ENCODE measurements around the gene WDR59. TPM values are rescaled to one million over a fixed set of nuclear protein-coding genes. Genes with fewer than 3 reads are reported as not detected.
"Not testable (repeated sequence)": the region's sequence is repeated elsewhere in the genome, so short reads cannot be mapped to it uniquely, and the experiment has no call there.

The WDR59 gene
- polyA plus RNA-seq, 3 donors: 79.0 to 120 (median 107) TPM

DNA sequence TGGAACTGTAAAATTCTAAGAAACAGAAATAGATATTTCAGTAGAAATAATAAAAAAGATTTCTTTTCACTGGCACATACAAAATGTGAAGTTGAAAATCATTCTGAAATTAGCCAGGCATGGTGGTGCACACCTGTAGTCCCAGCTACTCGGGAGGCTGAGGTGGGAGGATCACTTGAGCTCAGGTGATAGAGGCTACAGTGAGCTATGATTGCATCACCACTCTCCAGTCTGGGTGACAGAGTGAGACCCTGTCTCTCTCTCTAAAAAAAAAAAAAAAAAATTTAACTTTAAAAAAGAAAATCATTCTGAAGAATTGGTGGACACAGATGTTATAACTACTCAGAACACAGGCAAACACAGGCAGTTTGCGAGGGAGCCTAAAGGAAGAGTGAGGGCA, 112.6 kb downstream of the WDR59 start:
- no peak for DNase-seq

DNA sequence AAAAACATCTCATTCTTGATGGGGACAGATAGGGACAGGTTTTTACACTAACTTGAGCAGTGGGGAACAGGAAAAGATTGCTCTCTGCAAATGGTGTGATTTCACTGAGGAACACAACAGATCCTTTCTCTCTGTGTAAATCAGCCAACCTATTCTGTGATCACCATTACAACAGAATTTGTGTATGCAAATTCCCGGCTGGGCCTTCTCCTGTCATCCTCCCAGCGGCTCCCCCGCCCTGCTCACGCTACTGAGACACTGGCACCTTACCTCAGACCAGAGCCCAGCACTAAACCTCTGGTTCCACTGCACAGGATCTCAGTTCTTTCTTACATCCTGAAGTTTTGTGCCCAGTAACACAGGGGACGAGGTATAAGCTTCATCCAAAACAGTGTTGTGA, 113.3 kb downstream of the WDR59 start:
- DNase-seq: no peak

DNA sequence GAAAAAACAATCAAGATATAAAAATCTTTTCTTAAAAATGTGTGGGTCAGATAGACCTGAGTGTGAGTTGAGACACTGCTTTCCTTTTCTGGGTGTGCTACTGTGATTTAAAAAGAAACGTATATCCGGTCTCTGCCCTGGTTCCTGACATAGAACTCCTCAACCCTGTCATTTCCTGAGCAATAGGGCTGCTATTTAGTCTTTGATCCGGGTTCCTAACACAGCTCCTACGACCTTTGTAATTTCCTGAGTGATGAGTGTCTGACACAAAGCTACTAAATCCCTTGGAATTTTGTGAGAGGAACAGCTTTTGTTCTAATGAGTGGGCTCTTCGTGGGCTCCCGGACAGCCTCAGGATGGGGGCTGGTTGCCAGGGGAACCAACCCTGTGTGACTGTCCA, 116.4 kb downstream of the WDR59 start:
- DNase-seq: peak; percentile 30

DNA sequence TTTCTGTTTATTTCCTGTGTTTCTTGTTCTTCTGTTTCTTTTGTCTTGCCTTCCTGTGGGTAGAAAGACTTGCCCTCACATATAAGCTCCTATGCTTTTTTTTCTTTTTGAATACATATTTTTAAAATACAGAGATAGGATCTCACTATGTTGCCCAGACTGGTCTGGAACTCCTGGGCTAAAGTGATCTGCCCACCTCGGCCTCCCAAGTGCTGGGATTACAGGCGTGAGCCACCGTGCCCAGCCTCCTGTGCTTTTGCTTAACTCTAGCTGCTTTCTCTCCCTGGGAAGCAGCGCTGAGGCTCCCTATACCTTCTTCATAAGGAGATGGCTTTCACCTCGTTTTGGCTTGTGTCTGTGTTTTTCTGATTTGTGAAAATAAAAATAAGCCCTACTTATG, 116.9 kb downstream of the WDR59 start:
- DNase-seq: no peak

DNA sequence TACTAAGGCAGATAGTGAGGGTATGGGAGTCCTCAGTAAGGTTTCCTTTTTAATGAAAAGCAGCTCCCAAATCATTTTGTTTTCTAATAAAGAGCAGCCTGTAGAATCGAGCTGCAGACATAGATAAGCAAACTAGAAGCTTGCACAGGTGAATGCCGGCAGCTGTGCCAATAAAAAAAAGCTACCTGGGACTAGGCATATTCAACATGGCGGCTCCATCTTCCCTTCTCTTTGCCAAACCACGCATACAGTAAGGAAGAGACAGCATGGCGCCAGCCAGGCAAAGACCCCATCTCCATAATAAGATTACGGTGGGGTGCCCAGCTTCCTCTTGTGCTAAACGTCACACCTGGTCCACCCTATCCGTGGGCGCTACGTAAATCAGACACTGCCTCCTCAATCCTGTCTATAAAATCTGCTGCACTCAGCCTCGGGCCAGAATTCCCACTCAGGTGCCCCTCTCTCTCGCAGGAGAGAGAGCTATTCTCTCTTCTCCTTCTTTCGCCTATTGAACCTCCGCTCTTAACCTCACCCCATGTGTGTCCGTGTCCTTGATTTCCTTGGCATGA, 117.6 kb downstream of the WDR59 start:
- DNase-seq: no peak

DNA sequence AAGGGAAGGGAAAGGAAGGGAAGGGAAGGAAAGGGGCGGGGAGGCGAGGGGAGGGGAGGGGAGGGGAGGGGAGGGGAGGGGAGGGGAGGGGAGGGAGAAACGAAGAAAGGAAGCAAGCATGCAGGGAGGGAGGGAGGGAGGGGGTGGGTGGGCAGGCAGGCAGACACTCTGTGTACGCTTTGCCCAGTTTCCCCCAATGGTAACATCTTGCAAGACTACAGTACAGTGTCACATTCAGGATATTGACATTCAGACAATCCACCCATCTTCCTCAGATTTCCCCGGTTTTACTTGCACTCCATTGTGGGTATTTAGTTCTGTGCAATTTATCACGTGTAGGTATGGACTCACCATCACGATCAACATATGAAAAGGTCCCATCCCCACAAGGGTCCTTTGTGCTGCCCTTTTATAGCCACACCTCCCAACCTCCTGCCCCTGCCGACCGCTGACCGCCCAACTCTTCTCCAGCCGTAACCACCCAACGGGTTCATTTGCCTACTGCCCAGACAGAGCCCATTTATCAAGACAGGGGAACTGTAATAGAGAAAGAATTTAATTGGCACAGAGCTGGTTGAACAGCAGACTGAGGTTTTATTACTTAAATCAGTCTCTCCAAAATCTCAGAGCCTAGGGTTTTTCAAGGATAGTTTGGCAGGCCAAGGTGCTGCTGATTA, 118.9 kb downstream of the WDR59 start:
- DNase-seq: peak; percentile 3

DNA sequence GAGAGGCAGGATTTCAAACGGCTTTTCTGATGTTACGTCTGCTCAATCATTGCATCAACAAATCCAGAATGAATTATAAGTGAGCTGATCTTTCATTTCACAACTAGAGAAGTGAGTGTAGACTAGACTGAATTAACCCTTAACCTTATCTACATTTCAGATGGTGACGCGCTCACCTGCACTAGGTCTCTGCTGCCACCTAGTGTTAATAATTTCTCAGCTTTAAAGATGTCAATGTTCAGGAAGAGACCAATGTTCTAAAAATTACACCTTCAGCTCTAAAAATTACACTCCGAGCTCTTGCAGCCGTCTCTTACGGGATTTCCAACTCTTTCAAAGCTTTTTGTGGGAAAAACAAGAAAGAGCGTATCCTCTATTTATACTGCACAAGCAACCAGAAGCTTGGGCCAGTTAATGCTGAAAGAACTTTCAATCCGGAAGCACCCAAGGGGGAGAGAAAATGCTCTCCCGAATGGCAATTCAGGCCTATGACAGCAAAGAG, 122.1 kb downstream of the WDR59 start:
- peak; percentile 28 for DNase-seq

DNA sequence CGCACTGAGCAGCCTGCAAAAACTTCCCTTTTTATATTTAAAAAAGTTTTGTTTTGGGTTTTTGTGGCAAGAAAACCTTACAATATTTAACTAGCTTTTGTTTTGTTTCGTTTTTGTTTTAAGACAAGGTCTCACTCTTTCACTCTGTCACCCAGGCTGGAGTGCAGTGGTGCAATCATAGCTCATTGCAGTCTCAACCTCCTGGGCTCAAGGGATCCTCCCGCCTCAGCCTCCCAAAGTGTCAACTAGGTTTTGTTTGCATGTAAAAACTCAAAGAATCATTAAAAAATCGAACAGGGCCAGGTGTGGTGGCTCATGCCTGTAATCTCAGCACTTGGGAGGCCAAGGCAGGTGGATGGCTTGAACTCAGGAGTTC, 132.4 kb downstream of the WDR59 start:
- no peak for DNase-seq

DNA sequence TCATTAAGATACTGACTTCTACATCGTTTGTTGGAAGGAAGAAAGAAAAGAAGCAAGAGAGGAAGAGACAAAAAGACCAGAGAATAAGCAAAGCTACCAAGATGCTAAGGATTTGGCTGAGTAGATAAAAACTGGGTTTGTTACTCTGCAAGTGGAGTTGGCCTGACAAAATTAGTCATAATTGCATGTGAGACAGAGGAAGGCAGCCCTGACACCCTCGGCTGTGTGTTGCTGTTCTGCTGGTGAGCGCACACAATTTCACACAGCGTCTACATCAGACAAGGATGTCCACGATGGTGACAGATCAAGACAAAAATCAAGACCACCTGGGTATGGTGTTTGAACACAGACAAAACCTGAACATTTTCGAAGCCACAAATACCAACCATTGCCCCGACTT, 134.9 kb downstream of the WDR59 start:
- DNase-seq: no peak

DNA sequence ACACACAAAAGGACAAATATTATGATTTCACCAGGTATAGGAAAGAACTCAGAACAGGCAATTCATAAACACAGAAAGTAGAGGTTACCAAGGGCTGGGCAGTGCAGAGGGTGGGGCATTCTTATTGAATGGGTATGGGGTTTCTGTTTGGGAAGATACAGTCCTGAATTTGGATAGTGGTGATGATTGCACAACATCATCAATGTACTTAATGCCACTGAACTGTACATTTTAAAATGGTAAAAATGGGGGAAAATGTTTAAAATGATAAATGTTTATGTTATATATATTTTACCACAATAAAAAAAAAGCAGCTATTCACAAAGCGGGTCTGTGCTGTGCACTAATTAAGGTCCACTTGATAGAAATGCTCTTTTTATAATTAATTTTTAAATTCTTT, 137.7 kb downstream of the WDR59 start:
- DNase-seq: no peak

DNA sequence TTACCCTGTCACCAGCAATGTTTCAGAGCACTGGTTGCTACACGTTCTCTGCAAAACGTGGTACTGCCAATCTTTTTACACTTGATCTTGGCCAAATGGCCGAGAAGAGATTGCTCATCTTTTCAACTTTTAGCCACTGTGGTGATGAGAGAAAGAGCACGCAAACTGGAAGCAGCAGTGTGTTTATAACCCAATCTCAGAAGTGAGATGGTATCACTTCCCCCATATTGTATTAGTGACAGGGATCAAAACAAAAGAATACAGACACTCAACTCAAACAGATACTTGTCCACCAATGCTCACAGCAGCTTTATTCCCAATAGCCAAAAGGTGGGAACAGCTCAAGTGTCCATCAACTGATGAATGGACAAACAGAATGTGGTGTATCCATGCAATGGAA, 138.2 kb downstream of the WDR59 start:
- DNase-seq: no peak

DNA sequence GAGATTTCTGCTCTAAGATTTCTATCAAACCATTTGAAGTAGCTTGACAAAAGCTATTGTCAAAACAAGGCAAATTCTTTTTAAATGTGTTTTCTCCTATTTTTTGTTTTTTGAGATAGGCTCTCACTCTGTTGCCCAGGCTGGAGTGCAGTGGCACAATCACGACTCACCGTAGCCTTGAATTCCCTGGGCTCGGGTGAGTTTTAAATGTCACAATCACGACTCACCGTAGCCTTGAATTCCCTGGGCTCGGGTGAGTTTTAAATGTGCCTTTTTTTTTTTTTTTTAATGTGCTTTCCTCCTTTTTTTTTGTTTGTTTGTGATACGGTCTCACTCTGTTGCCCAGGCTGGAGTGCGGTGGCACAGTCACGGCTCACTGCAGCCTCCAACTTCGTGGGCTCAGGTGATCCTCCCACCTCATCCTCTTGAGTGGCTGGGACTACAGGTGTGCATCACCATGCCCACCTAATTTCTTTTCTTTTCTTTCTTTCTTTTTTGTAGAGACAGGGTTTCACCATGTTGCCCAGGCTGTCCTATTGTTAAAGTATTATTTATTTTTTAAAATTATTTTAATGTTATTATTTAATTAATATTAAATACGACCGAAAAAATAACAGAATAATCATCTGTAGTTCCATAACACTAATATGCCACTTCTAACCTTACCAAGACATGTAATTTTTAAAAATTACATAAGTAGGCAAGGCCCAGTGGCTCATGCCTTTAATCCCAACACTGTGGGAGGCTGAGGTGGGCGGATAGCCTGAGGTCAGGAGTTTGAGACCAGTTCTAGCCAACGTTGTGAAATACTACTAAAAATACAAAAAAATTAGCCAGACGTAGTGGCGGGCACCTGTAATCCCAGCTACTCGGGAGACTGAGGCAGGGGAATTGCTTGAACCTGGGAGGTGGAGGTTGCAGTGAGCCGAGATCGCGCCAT, 140.6 kb downstream of the WDR59 start:
- DNase-seq: no peak

DNA sequence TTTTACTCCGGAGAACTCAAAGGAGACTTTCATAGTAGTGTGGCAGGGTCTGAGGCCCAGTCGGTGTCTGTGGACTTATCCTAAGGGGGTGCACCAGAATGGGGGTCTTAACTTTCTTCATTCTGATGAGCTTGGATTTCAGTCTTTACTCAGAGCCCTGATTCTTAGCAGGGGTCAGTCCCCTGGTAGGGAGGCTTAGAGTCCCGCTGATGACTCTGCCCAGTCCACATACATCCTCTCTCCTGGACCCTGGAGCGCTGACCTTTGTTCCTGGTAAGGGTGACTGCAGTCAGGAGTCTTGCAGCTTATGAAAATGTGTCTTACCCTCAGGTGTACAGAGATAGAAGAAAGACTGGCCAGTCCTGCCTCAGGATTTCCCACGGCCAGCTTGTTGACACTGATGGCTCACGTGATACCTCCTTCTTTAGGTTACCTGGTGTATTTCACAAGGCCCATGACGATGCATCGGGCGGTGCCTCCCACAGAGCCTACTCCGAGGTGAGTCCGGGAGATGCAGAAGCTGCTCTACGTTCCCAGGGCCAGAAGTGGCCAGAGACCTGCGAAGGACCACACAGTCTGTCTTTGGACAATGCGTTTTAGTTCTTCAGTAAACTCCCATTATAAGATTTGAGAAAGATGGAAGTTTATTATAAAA, 141.4 kb downstream of the WDR59 start:
- DNase-seq: not testable (repeated sequence)

DNA sequence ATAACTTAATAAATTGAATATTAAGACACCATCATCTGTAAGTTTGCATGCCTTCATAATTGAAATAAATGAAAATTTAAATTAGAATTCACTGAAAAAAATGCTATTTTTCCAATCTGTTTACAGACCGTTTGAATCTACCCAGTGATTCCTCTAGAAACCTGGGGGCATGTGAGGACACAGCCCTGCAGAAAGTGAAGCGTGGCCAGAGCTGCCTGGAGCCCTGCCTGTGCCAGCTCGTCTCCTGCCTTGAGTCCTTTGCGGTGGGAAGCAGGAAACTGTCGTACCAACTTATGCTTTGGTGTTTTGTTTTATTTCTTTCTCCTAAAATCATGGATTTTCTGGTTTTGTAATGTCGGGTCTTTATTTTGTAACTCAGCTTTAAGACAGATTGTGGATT, 142.5 kb downstream of the WDR59 start:
- DNase-seq: no peak

DNA sequence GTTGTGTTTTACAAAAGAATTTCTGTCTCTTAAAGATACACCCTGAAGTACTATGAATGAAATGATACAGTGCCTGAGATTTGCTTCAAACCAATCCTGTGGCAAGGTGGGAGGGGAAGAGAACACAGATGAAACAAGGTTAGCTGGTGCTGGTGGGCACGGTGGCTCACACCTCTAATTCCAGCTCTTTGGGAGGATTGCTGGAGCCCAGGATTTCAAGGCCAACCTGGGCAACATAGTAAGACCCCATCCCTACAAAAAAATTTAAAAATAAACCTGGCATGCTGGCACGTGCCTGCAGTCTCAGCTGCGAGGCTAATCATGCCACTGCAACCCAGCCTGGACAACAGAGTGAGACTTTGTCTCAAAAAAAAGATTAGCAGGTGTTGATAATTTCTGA, 143.0 kb downstream of the WDR59 start:
- DNase-seq: no peak

DNA sequence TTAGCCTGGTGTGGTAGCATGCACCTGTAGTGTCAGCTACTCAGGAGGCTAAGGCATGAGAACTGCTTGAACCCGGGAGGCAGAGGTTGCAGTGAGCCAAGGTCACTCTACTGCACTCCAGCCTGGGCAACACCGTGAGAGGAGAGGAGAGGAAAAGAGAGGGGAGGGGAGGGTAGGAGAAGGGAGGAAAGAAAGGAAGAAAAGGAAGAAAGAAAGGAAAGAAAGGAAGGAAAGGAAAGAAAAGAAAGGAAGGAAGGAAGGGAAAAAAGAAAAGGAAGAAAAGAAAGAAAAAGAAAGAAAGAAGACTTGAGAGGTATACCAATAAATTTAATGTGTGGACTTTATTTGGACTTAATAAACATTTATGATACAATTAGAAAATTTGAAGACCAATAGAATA, 143.5 kb downstream of the WDR59 start:
- DNase-seq: no peak

DNA sequence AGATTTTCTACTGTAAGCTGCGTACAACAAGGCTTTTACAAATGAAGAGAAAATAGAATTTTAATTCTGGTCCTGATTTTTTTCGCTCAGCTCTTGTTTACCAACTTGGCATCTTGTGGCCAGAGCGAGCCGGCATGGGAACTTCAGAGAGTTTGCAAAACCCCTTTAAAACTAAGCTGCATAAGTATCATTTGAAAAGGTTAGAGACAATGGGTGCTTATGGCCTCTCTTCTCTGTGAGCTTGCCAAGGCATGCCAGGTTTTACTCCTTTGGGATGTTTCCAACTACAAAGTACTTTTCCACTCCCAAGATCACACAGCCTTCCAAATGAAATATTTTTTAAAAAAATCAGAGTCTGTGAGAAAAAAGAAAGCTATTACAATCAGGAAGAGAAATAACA, 147.9 kb downstream of the WDR59 start:
- DNase-seq: no peak

DNA sequence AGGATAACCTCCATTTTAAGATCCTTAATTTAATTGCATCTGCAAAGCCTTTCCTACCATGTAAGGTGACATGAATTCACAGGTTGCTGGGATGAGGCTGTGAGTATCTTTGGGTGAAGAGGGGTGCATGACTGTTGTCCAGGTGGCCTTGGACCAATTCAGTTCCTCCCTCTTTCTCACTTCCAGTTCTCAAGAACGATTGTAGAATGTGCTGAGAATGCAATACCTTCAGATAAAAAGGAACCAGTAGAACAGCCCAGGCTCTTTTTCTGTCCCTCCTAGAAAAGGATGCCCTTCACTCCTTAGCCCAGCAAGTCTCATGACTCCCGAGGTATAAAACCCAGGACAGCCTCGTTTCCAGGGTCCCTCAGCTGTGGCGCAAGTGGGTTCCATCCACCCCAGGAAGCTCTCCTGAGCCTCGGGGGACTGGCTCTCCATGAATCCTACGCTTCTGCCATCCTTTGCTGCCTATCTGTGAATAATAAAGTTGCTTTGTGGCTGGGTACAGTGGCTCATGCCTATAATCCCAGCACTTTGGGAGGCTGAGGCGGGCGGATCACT, 148.7 kb downstream of the WDR59 start:
- no peak for DNase-seq

DNA sequence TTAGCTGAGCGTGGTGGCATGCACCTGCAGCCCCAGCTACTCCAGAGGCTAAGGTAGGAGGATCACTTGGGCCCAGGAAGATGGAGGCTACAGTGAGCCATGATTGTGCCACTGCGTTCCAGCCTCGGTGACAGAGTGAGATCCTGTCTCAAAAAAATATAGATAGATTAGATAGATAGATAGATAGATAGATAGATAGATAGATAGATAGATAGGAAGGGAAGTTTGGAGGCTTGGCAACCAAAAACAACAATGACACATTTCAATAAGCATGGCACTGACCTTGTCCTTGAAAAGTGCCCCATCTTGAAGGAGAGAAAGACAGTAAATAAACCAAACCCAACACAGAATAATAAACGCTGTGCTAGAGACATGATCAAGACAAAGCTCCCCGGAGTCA, 152.7 kb downstream of the WDR59 start:
- DNase-seq: no peak

DNA sequence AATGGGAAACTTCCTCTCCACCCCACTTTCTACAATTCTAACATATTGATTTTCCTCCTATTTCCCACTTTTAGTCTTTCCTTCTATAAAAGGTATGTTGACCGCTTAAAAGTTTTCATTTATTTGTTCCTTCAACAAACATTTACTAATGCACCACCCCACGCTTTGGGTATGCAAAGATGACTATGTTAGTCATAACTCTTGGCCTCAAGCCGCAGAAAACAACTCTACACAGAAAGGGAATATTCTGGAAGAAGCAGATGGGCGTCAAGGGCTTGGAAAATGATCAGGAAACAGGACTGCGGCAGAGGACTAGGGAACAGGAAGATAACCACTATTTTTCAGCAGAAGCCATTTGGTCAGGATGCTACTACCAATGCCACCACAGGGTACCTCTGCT, 153.5 kb downstream of the WDR59 start:
- no peak for DNase-seq

DNA sequence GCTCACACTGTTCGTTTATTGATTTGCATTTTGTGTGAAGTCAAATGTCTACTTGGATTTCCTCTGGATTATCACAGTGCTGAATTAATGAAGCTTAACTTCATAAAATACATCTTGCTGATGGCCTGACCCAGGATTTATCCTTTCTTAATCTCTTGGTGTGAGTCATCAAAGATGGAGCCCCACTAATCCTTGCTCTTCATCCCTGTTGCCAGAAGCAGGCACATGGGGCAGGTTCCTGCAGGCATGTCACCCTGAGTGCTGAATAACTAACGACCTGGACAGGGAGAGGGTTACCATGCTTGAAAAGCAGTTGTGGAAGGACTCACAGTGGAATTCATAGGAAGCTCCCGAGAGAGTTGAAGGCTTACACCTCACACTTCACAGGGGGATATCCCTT, 154.3 kb downstream of the WDR59 start:
- no peak for DNase-seq

DNA sequence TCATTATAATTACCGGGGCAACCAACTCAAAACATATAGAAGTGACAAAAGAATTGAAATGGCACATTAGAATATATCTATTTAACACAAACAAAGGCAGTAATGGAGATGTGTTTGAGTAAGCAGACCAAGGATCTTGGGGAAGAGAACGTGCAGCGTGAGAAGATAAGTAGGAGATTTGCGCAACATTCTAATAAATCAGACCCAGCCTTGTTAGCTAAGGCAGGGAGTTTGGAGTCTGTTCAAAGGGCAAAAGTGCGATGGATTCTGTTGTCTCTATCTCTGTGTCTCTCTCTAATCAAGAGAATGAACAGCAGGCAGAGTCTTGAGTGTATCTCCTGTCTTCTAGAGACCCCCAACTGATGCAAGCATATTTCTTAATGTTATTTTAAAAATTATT, 155.3 kb downstream of the WDR59 start:
- no peak for DNase-seq
